RWPE2 (cell line): ENCODE data around the gene PGAP1.

Experiments
- ATAC-seq: fragments of 200-7000 bp; cut with Tn5 transposase; 3 replicates; pipeline ENCODE4 v1.9.1; 2021; ENCODE audit warnings: low read depth
- DNase-seq: peaks from one replicate; pipeline ENCODE4 v3.0.0-alpha.2; 2020; ENCODE audit warnings: low spot score
- H3K27ac ChIP-seq: fragments of 450-650 bp; 2 replicates; pipeline ENCODE4 v1.5.1; 2017; ENCODE audit warnings: mild to moderate bottlenecking; ENCODE audit not compliant: poor library complexity, severe bottlenecking
- H3K27me3 ChIP-seq: fragments of 250-450 bp; sonication (Bioruptor Pico); 2 replicates; pipeline ENCODE4 v1.5.1; 2021; ENCODE audit warnings: mild to moderate bottlenecking, moderate library complexity; ENCODE audit not compliant: insufficient read depth, poor library complexity, severe bottlenecking
- H3K36me3 ChIP-seq: fragments of 250-450 bp; sonication (Bioruptor Pico); 2 replicates; pipeline ENCODE4 v1.5.1; 2020; ENCODE audit warnings: low read depth, mild to moderate bottlenecking, moderate library complexity
- H3K4me1 ChIP-seq: fragments of 250-450 bp; sonication (Bioruptor Pico); 2 replicates; pipeline ENCODE4 v1.5.1; 2021; ENCODE audit warnings: mild to moderate bottlenecking, moderate library complexity; ENCODE audit not compliant: insufficient read depth, poor library complexity, severe bottlenecking
- H3K4me3 ChIP-seq: fragments of 250-450 bp; sonication (Bioruptor Pico); 2 replicates; pipeline ENCODE4 v1.5.1; 2021; ENCODE audit warnings: mild to moderate bottlenecking, moderate library complexity; ENCODE audit not compliant: severe bottlenecking
- H3K9me3 ChIP-seq: fragments of 250-450 bp; sonication (Bioruptor Pico); 2 replicates; pipeline ENCODE4 v1.5.1; 2021; ENCODE audit warnings: mild to moderate bottlenecking, moderate library complexity; ENCODE audit not compliant: severe bottlenecking
- CTCF ChIP-seq: fragments of 450-650 bp; IDR thresholded peaks from one replicate; pipeline ENCODE4 v1.5.1; 2017; ENCODE audit warnings: mild to moderate bottlenecking, moderate library complexity; ENCODE audit not compliant: poor library complexity, severe bottlenecking

PGAP1 gene

GRCh38 chr2:196959281-196959680, 32.8 kb upstream of the PGAP1 start:
- Histone ChIP-seq H3K4me3 (no peak overlapping the region), H3K27ac (no peak overlapping the region), H3K27me3 (no peaks in the 10 kb centered on the region), H3K4me1 (no peaks in the 10 kb centered on the region), H3K36me3 (no peaks in the 10 kb centered on the region), H3K9me3 (no peaks in the 10 kb centered on the region)
- ATAC-seq (no peak), DNase-seq (no peak)
- TF ChIP-seq CTCF: no peak

- Histone ChIP-seq H3K4me3 (no peak overlapping the region), H3K9me3 (no peaks in the 10 kb centered on the region), H3K36me3 (no peaks in the 10 kb centered on the region), H3K4me1 (no peaks in the 10 kb centered on the region), H3K27ac (no peak overlapping the region), H3K27me3 (no peaks in the 10 kb centered on the region)
- TF ChIP-seq CTCF: no peak
- no peak for DNase-seq
- no peak for ATAC-seq
Measured at GRCh38 chr2:196957881-196958525, 31.5 kb upstream of the PGAP1 start.

- Histone ChIP-seq H3K36me3 (no peaks in the 10 kb centered on the region), H3K4me1 (no peaks in the 10 kb centered on the region), H3K9me3 (no peaks in the 10 kb centered on the region), H3K27ac (no peak overlapping the region), H3K27me3 (no peaks in the 10 kb centered on the region), H3K4me3 (no peak overlapping the region)
- ATAC-seq (no peak), DNase-seq (no peak)
- no peak for TF ChIP-seq CTCF
Measured at GRCh38 chr2:196957442-196957841, 30.9 kb upstream of the PGAP1 start.

- ATAC-seq (no peak), DNase-seq (no peak)
- no peak for TF ChIP-seq CTCF
- Histone ChIP-seq H3K27ac (no peak overlapping the region), H3K27me3 (no peaks in the 10 kb centered on the region), H3K4me3 (no peak overlapping the region), H3K9me3 (no peaks in the 10 kb centered on the region), H3K36me3 (no peaks in the 10 kb centered on the region), H3K4me1 (no peaks in the 10 kb centered on the region)
Measured at GRCh38 chr2:196956069-196956468, 29.6 kb upstream of the PGAP1 start.

- Histone ChIP-seq H3K27me3 (no peaks in the 10 kb centered on the region), H3K9me3 (no peaks in the 10 kb centered on the region), H3K27ac (no peak overlapping the region), H3K4me3 (no peak overlapping the region), H3K4me1 (no peaks in the 10 kb centered on the region), H3K36me3 (no peaks in the 10 kb centered on the region)
- TF ChIP-seq CTCF: no peak
- DNase-seq (no peak), ATAC-seq (no peak)
Measured at GRCh38 chr2:196955036-196955435, 28.5 kb upstream of the PGAP1 start.
